T-helper 1 cell treated with Interleukin-12 subunit alpha and Interleukin-12 subunit beta and Interleukin-4 antibody, amounts not matched to agents 30 μg/mL and 1 μg/mL, for 36 hours (primary cell): Measurements from ENCODE around the gene GIPC1.
A peak's percentile ranks its signal among the peaks of the same experiment; 100 is the strongest.

Experiments
- H3K27ac Mint-ChIP-seq: one replicate; pipeline ENCODE4 v1.8.0; 2021; ENCODE audit warnings: mild to moderate bottlenecking, mixed read lengths
- H3K27me3 Mint-ChIP-seq: one replicate; pipeline ENCODE4 v1.8.0; 2021; ENCODE audit warnings: low read depth, mixed read lengths
- H3K36me3 Mint-ChIP-seq: one replicate; pipeline ENCODE4 v1.8.0; 2021; ENCODE audit warnings: low read depth, mixed read lengths
- H3K4me1 Mint-ChIP-seq: one replicate; pipeline ENCODE4 v1.8.0; 2021; ENCODE audit warnings: low read depth, mixed read lengths
- H3K4me3 Mint-ChIP-seq: one replicate; pipeline ENCODE4 v1.8.0; 2021; ENCODE audit warnings: mild to moderate bottlenecking, moderate library complexity, mixed read lengths
- H3K9me3 Mint-ChIP-seq: one replicate; pipeline ENCODE4 v1.8.0; 2021; ENCODE audit warnings: mixed read lengths

The GIPC1 gene

GRCh38 chr19:14492756-14493337 is 3.1 kb downstream of the GIPC1 start:
- no peaks in the 10 kb centered on the region for H3K27me3 Mint-ChIP-seq
- H3K27ac Mint-ChIP-seq: no peak overlapping the region
- no peaks in the 10 kb centered on the region for H3K9me3 Mint-ChIP-seq
- peaks cover 8% of the 10 kb centered on the region for H3K36me3 Mint-ChIP-seq
- no peak overlapping the region for H3K4me3 Mint-ChIP-seq
- peaks cover 17% of the 10 kb centered on the region for H3K4me1 Mint-ChIP-seq

- Mint-ChIP-seq H3K4me1 (peaks cover 4% of the 10 kb centered on the region), H3K27ac (no peak overlapping the region), H3K27me3 (no peaks in the 10 kb centered on the region), H3K9me3 (no peaks in the 10 kb centered on the region), H3K36me3 (peaks cover 4% of the 10 kb centered on the region), H3K4me3 (no peak overlapping the region)
Observed at GRCh38 chr19:14487370-14488125, 8.4 kb downstream of the GIPC1 start.

GRCh38 chr19:14482172-14482941 is 13.6 kb downstream of the GIPC1 start:
- Mint-ChIP-seq H3K4me1 (peaks cover 4% of the 10 kb centered on the region), H3K36me3 (peaks cover 3% of the 10 kb centered on the region), H3K27ac (no peak overlapping the region), H3K9me3 (no peaks in the 10 kb centered on the region), H3K27me3 (no peaks in the 10 kb centered on the region), H3K4me3 (no peak overlapping the region)

GRCh38 chr19:14480700-14481079 is 15.2 kb downstream of the GIPC1 start:
- Mint-ChIP-seq H3K27ac (no peak overlapping the region), H3K4me1 (peaks cover 9% of the 10 kb centered on the region), H3K9me3 (no peaks in the 10 kb centered on the region), H3K36me3 (peaks cover 6% of the 10 kb centered on the region), H3K4me3 (no peak overlapping the region), H3K27me3 (no peaks in the 10 kb centered on the region)

DNA sequence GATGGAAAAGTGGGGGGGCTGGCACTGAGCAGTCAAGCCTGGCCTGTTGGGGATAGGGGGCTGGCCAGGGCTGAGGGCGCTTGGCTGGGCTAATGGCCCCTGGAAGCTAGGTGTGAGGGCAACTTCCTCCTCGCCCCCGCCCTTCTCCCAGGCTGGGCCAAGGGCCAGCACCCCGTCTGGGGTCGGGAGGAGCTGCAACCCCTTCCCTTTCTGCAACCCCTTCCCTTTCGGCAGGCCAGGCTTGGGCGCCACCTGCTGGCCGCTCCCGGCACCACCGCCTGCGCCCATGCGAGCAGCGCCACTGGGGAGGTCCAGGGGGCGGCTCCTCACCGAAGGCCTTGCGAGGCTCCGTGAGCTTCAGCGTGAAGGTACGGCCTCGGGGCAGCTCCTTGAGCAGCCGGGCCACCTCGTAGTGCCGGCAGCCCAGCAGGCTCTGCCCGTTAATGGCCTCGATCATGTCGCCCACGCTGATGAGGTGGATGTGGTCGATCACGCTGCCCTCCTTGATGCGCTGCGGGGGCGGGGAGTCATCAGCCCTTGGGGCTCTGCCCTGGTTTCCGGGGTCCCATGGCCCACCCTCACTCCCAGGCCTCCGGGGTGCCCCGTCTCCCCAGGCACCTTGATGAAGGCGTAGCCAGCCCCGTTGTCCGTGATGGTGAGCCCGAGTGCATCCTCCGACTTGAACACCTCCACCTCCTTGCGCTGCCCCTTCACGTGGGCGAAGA is 15.8 kb downstream of the GIPC1 start:
- no peak overlapping the region for H3K27ac Mint-ChIP-seq
- H3K36me3 Mint-ChIP-seq: peaks cover 6% of the 10 kb centered on the region
- H3K27me3 Mint-ChIP-seq: no peaks in the 10 kb centered on the region
- H3K4me3 Mint-ChIP-seq: no peak overlapping the region
- no peaks in the 10 kb centered on the region for H3K9me3 Mint-ChIP-seq
- peaks cover 13% of the 10 kb centered on the region for H3K4me1 Mint-ChIP-seq

DNA sequence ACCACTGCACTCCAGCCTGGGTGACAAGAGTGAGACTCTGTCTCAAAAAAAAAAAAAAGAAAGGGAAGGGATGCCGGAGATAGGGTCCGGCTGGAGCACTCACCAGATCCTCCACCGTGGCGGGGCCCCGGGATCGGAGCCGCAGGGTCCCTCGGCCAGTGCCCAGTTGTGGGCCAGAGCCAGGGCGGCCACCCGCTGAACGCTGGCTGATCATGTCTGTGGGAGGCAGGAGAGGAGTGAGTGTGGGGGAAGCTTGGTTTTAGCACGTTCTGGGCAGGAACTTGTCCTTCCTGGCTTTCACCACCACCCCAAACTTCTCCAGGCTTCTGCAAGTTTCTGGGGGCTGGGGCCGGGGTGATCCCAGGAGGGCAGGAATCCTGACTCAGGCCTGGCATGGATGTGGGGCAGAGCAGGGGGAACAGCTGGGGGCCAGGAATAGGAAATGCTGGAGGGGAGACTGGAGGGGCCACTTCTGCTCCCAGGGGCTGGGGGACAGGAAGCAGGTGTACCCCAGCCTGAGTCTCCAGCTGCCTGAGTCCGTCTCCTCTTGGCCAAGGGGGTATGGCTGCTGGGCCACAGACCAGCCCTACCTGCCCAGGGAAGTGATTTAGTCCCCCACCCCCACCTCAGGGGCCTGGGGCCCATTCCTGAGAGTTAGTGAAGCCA is 16.5 kb downstream of the GIPC1 start:
- Mint-ChIP-seq H3K27me3 (peaks cover 5% of the 10 kb centered on the region), H3K4me1 (peaks cover 18% of the 10 kb centered on the region), H3K9me3 (no peaks in the 10 kb centered on the region), H3K4me3 (no peak overlapping the region), H3K36me3 (peaks cover 6% of the 10 kb centered on the region), H3K27ac (no peak overlapping the region)

GRCh38 chr19:14478113-14478545 is 17.8 kb downstream of the GIPC1 start:
- peaks cover 10% of the 10 kb centered on the region for H3K27me3 Mint-ChIP-seq

GRCh38 chr19:14477418-14478112 is 18.4 kb downstream of the GIPC1 start:
- Mint-ChIP-seq H3K9me3 (no peaks in the 10 kb centered on the region), H3K27me3 (peaks cover 16% of the 10 kb centered on the region), H3K36me3 (peaks cover 9% of the 10 kb centered on the region), H3K4me3 (no peak overlapping the region), H3K27ac (no peak overlapping the region), H3K4me1 (peaks cover 23% of the 10 kb centered on the region)

More at GRCh38 chr19:14478113-14478545, 17.8 kb downstream of the GIPC1 start:
- no peak overlapping the region for H3K27ac Mint-ChIP-seq
- no peak overlapping the region for H3K4me3 Mint-ChIP-seq
- peaks cover 20% of the 10 kb centered on the region for H3K4me1 Mint-ChIP-seq
- H3K9me3 Mint-ChIP-seq: no peaks in the 10 kb centered on the region
- peaks cover 6% of the 10 kb centered on the region for H3K36me3 Mint-ChIP-seq

- H3K4me1 Mint-ChIP-seq: peaks cover 23% of the 10 kb centered on the region
- peaks cover 17% of the 10 kb centered on the region for H3K27me3 Mint-ChIP-seq
- H3K36me3 Mint-ChIP-seq: peaks cover 9% of the 10 kb centered on the region
- H3K27ac Mint-ChIP-seq: peak overlapping the region; percentile 66
- no peak overlapping the region for H3K4me3 Mint-ChIP-seq
- H3K9me3 Mint-ChIP-seq: no peaks in the 10 kb centered on the region
Observed at GRCh38 chr19:14476673-14477401, 19.1 kb downstream of the GIPC1 start.

GRCh38 chr19:14476327-14476672 is 19.6 kb downstream of the GIPC1 start:
- Mint-ChIP-seq H3K36me3 (peaks cover 9% of the 10 kb centered on the region), H3K27me3 (peaks cover 17% of the 10 kb centered on the region), H3K4me1 (peaks cover 23% of the 10 kb centered on the region), H3K4me3 (no peak overlapping the region), H3K9me3 (no peaks in the 10 kb centered on the region), H3K27ac (peak overlapping the region; percentile 68)

DNA sequence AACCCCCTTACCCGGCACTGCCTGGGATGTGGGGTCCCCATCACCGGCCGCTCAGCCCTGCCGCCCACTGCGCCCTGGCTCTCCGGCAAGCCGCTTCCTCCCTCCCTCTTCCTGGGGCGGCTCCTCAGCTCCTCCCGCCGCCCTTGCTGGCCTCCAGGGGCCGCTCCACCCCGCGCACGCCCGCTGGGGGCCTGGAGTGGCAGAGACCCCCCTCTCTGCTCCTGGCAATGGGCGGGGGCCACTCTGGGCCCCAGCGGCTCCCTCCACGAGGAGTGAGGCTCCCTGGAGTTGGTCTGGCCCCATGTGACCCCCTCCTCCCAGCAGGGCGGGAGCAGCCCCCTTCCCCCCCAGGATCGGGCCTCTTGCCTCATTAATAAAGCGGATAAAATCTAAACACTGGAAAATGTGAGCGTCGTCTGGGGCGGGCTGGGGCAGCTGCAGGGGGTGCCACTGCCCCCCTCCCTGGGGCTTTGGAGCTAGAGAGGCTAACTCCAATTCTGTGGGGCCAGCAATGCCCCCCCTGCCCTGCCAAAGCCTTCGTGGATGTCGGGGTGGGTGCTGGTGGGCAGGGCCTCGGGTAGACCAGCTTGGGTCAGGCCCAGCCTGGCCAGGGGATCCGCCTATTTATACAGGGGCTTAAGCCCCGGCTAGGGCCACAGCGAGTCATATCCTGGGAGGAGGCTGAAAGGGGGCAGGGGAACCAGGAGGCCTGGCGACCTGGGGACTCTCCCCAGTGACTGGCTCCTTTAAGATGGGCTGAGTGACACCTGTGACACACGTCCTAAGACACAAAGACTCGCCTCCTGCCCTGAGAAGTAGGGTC is 20.5 kb downstream of the GIPC1 start, which contains the start of gene PTGER1:
PTGER1 (minus strand) TSS at position 104 of the 823 bp plus-strand sequence. CDS start 1,034 bp downstream, outside the sequence.
- peaks cover 9% of the 10 kb centered on the region for H3K36me3 Mint-ChIP-seq
- peak within 1 kb of the TSS; percentile 53 for H3K4me3 Mint-ChIP-seq
- H3K27ac Mint-ChIP-seq: peak within 1 kb of the TSS; percentile 68
- H3K9me3 Mint-ChIP-seq: no peaks in the 10 kb centered on the region
- peaks cover 17% of the 10 kb centered on the region for H3K27me3 Mint-ChIP-seq
- peaks cover 23% of the 10 kb centered on the region for H3K4me1 Mint-ChIP-seq

- Mint-ChIP-seq H3K27me3 (peaks cover 17% of the 10 kb centered on the region), H3K27ac (peak overlapping the region; percentile 53), H3K4me1 (peaks cover 23% of the 10 kb centered on the region), H3K9me3 (no peaks in the 10 kb centered on the region), H3K36me3 (peaks cover 9% of the 10 kb centered on the region), H3K4me3 (peak overlapping the region; percentile 53)
Observed at GRCh38 chr19:14474827-14475226, 21.1 kb downstream of the GIPC1 start.
